Gastrocnemius medialis (tissue), 4 donors: ENCODE measurements around the gene SCNN1A.

ENCODE experiments used
- POLR2A ChIP-seq, 2 donors: fragments of 450-650 bp; IDR thresholded peaks; one replicate each; pipeline ENCODE4 v1.6.1; 2017; ENCODE audit warnings: antibody characterized with exemption in 2 of 2, mild to moderate bottlenecking in 2 of 2, moderate library complexity in 2 of 2
- TF ChIP-seq, protein P1 (sequence below), 5 experiments: fragments of 450-650 bp in 3 of 5; fragments of 200-600 bp in 2 of 5; sonication (generic) in 2 of 5; IDR thresholded peaks in 4 of 5; conservative IDR thresholded peaks in 1 of 5; 1 replicate in 4 of 5; 2 replicates in 1 of 5; pipeline ENCODE4 v1.5.1; 2016 to 2019; ENCODE audit warnings: antibody characterized with exemption in 5 of 5, mild to moderate bottlenecking in 3 of 5, moderate library complexity in 3 of 5

- TF ChIP-seq, protein P1, sequence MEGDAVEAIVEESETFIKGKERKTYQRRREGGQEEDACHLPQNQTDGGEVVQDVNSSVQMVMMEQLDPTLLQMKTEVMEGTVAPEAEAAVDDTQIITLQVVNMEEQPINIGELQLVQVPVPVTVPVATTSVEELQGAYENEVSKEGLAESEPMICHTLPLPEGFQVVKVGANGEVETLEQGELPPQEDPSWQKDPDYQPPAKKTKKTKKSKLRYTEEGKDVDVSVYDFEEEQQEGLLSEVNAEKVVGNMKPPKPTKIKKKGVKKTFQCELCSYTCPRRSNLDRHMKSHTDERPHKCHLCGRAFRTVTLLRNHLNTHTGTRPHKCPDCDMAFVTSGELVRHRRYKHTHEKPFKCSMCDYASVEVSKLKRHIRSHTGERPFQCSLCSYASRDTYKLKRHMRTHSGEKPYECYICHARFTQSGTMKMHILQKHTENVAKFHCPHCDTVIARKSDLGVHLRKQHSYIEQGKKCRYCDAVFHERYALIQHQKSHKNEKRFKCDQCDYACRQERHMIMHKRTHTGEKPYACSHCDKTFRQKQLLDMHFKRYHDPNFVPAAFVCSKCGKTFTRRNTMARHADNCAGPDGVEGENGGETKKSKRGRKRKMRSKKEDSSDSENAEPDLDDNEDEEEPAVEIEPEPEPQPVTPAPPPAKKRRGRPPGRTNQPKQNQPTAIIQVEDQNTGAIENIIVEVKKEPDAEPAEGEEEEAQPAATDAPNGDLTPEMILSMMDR (IDR thresholded peaks at IDR 0.05 in 4 of 5, conservative IDR thresholded peaks at IDR 0.05 in 1 of 5) = no peak
- TF ChIP-seq POLR2A (IDR thresholded peaks at IDR 0.05) = no peak
Measured at GRCh38 chr12:6322969-6323339, 52.4 kb downstream of the SCNN1A start.
